MM.1S (cell line): ENCODE measurements around the gene PRRG2.

Source experiments
- CTCF ChIP-seq: fragments of 300-600 bp; sonication (generic); IDR thresholded peaks from 2 replicates; pipeline ENCODE4 v1.5.1; 2016; ENCODE audit warnings: antibody characterized with exemption, low read length, mixed read lengths
- EZH2 ChIP-seq: fragments of 300-600 bp; sonication (generic); optimal IDR thresholded peaks from 2 replicates; pipeline ENCODE3; 2017; ENCODE audit warnings: low read depth, mild to moderate bottlenecking, antibody characterized with exemption, low read length, mixed read lengths

GRCh38 chr19:49551531-49551930, 29.6 kb upstream of the PRRG2 start:
- TF ChIP-seq CTCF (no peak), EZH2 (no peak)
